HEK293 (cell line): ENCODE measurements around the gene ZNF239.

ENCODE experiments used
- CTCF ChIA-PET: fragments of 350-600 bp; formaldehyde crosslinking; extraction: SDS; loops from one replicate; lab custom pipeline; 2021; ENCODE audit warnings: antibody characterized with exemption; lab: Yijun Ruan, JAX
- POLR2A ChIA-PET: fragments of 300-600 bp; formaldehyde crosslinking; extraction: SDS; loops from one replicate; lab custom pipeline; 2020; ENCODE audit warnings: antibody characterized with exemption, inconsistent platforms; lab: Yijun Ruan, JAX
- H3K27ac ChIP-seq: fragments of 200-500 bp; sonication (Bioruptor generic); 2 replicates; pipeline ENCODE4 v1.5.1; 2014; ENCODE audit warnings: low read depth, low read length, control low read depth, inconsistent platforms; ENCODE audit errors: extremely low read depth
- H3K36me3 ChIP-seq, 2 experiments: fragments of 200-500 bp in 1 of 2; sonication (Bioruptor generic) in 1 of 2; 1 replicate in 1 of 2; 2 replicates in 1 of 2; pipeline ENCODE4 v1.5.1; 2014 to 2017; ENCODE audit warnings: inconsistent platforms in 2 of 2, low read length in 2 of 2; ENCODE audit not compliant: control insufficient read depth in 2 of 2, insufficient read depth in 1 of 2
- H3K4me1 ChIP-seq: fragments of 200-500 bp; sonication (Bioruptor generic); 2 replicates; pipeline ENCODE4 v1.5.1; 2014; ENCODE audit warnings: mild to moderate bottlenecking, low read length, inconsistent platforms; ENCODE audit not compliant: control insufficient read depth, insufficient read depth
- H3K4me3 ChIP-seq: 2 replicates; pipeline ENCODE4 v1.5.1; 2011; ENCODE audit warnings: low read depth, mild to moderate bottlenecking, control low read depth, low read length, moderate library complexity
- H3K9me3 ChIP-seq: fragments of 200-500 bp; sonication (Bioruptor generic); 2 replicates; pipeline ENCODE4 v1.5.1; 2014; ENCODE audit warnings: low read depth, low read length, inconsistent platforms; ENCODE audit not compliant: control insufficient read depth, insufficient read depth
- GLI2 ChIP-seq: fragments of 450-650 bp; formaldehyde crosslinking; IDR thresholded peaks from 2 replicates; pipeline ENCODE4; 2017; ENCODE audit warnings: missing biosample characterization, missing genetic modification characterization, low read depth, borderline replicate concordance
- SCRT2 ChIP-seq: fragments of 450-650 bp; formaldehyde crosslinking; IDR thresholded peaks from 2 replicates; pipeline ENCODE4 v1.5.1; 2016; ENCODE audit warnings: missing biosample characterization, missing genetic modification characterization
- ZFHX2 ChIP-seq: fragments of 450-650 bp; formaldehyde crosslinking; conservative IDR thresholded peaks from 2 replicates; pipeline ENCODE4 v1.5.1; 2016; ENCODE audit warnings: missing biosample characterization, missing genetic modification characterization
- ZFP37 ChIP-seq: fragments of 450-650 bp; formaldehyde crosslinking; IDR thresholded peaks from 2 replicates; pipeline ENCODE4 v1.5.1; 2016; ENCODE audit warnings: missing biosample characterization, missing genetic modification characterization
- ZFP69B ChIP-seq: fragments of 450-650 bp; formaldehyde crosslinking; IDR thresholded peaks from 2 replicates; pipeline ENCODE4 v1.5.1; 2016; ENCODE audit warnings: missing biosample characterization, missing genetic modification characterization
- ZNF133 ChIP-seq: fragments of 450-650 bp; formaldehyde crosslinking; IDR thresholded peaks from 2 replicates; pipeline ENCODE4 v1.5.1; 2016; ENCODE audit warnings: missing biosample characterization, missing genetic modification characterization
- ZNF157 ChIP-seq: fragments of 450-650 bp; formaldehyde crosslinking; IDR thresholded peaks from 2 replicates; pipeline ENCODE4 v1.5.1; 2016; ENCODE audit warnings: missing biosample characterization, missing genetic modification characterization
- ZNF2 ChIP-seq: fragments of 450-650 bp; formaldehyde crosslinking; IDR thresholded peaks from 2 replicates; pipeline ENCODE4 v1.5.1; 2016; ENCODE audit warnings: missing biosample characterization, missing genetic modification characterization
- ZNF302 ChIP-seq: fragments of 450-650 bp; formaldehyde crosslinking; IDR thresholded peaks from 2 replicates; pipeline ENCODE4 v1.5.1; 2016; ENCODE audit warnings: missing biosample characterization, missing genetic modification characterization, low read depth
- ZNF366 ChIP-seq: fragments of 450-650 bp; formaldehyde crosslinking; conservative IDR thresholded peaks from 2 replicates; pipeline ENCODE4 v1.5.1; 2016; ENCODE audit warnings: missing biosample characterization, missing genetic modification characterization
- ZNF501 ChIP-seq: fragments of 450-650 bp; formaldehyde crosslinking; IDR thresholded peaks from 2 replicates; pipeline ENCODE4 v1.5.1; 2016; ENCODE audit warnings: missing biosample characterization, missing genetic modification characterization
- ZNF571 ChIP-seq: fragments of 450-650 bp; formaldehyde crosslinking; IDR thresholded peaks from 2 replicates; pipeline ENCODE4 v1.5.0; 2017; ENCODE audit warnings: missing biosample characterization, missing genetic modification characterization
- ZNF600 ChIP-seq: fragments of 450-650 bp; formaldehyde crosslinking; IDR thresholded peaks from 2 replicates; pipeline ENCODE4 v1.5.1; 2016; ENCODE audit warnings: missing biosample characterization, missing genetic modification characterization
- ZNF701 ChIP-seq: fragments of 450-650 bp; formaldehyde crosslinking; IDR thresholded peaks from 2 replicates; pipeline ENCODE4 v1.5.1; 2016; ENCODE audit warnings: missing biosample characterization, missing genetic modification characterization
- ZNF768 ChIP-seq: fragments of 450-650 bp; formaldehyde crosslinking; IDR thresholded peaks from 2 replicates; pipeline ENCODE4 v1.5.1; 2018; ENCODE audit warnings: missing biosample characterization, mild to moderate bottlenecking, missing genetic modification characterization
- TF ChIP-seq, protein P1 (sequence below): fragments of 450-650 bp; formaldehyde crosslinking; IDR thresholded peaks from 2 replicates; pipeline ENCODE4 v1.5.1; 2017; ENCODE audit warnings: missing biosample characterization, mild to moderate bottlenecking, missing genetic modification characterization, moderate library complexity
- TF ChIP-seq, protein P2 (sequence below): fragments of 450-650 bp; formaldehyde crosslinking; IDR thresholded peaks from 2 replicates; pipeline ENCODE4 v1.5.1; 2016; ENCODE audit warnings: missing biosample characterization, missing genetic modification characterization
- TF ChIP-seq, protein P3 (sequence below): fragments of 450-650 bp; formaldehyde crosslinking; IDR thresholded peaks from 2 replicates; pipeline ENCODE4 v1.5.1; 2016; ENCODE audit warnings: missing biosample characterization, missing genetic modification characterization
- TF ChIP-seq, protein P4 (sequence below): IDR thresholded peaks from 2 replicates; pipeline ENCODE4 v1.6.1; 2011; ENCODE audit warnings: mild to moderate bottlenecking, low read depth, low read length, borderline replicate concordance
- TF ChIP-seq, protein P5 (sequence below): fragments of 450-650 bp; formaldehyde crosslinking; IDR thresholded peaks from 2 replicates; pipeline ENCODE4 v1.5.1; 2016; ENCODE audit warnings: missing biosample characterization, missing genetic modification characterization

The ZNF239 gene

DNA sequence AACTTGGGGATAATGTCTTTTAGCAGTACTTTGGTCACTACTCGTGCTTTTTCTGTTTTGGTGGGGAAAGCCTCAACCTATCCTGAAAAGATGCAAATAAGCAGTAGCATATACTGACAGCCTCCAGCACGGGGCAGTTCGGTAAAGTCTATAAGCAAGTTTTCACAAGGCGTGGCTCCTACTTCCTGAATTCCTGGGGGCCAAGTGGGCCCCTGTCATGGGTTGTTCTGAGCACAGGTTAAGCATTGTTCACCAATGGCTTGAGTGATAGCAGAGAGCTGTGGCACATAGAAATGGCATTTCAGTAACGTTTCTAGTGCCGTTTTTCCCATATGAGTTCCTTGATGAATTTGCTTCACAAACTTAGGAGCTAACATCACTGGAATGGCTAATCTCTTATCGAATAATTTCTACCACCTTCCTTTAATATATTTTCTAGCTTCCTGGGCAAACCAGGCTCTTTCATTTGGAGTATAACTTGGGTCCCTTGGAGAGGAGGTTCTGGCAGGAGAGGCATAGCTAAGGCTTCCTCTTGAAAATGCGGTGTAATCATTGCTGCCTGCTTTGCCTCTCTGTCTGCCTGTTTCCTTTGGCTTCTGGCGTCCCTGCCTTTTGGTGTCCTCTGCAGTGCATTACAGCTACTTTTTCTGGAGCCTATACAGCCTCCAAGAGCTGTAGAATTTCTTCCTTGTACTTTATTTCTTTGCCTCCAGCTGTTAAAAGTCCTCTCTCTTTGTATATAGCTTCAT is 11.7 kb upstream of the ZNF239 start:
- POLR2A ChIA-PET, result no interaction called here
- H3K4me1 ChIP-seq, result no peaks in the 10 kb centered on the region
- CTCF ChIA-PET, result interaction anchor here (0.7 kb wide), 1 partner anchor 403 kb away, joined by 3 read pairs; no protein-coding TSS in a partner anchor
- H3K4me3 ChIP-seq, result no peak overlapping the region
- H3K9me3 ChIP-seq, result no peaks in the 10 kb centered on the region
- no peaks in the 10 kb centered on the region for H3K36me3 ChIP-seq
- TF ChIP-seq ZNF302 (no peak), ZNF157 (no peak), ZNF701 (no peak), ZNF600 (tag by site-specific recombination) (no peak), ZNF768 (no peak), ZNF501 (tag by site-specific recombination) (no peak), ZNF133 (no peak), ZNF571 (tag by site-specific recombination) (no peak), ZFP69B (tag by site-specific recombination) (no peak), ZNF366 (tag by site-specific recombination) (no peak), ZFHX2 (no peak), ZNF2 (tag by site-specific recombination) (no peak), ZFP37 (no peak), GLI2 (tag by site-specific recombination) (no peak), SCRT2 (no peak)
- TF ChIP-seq, protein P1, sequence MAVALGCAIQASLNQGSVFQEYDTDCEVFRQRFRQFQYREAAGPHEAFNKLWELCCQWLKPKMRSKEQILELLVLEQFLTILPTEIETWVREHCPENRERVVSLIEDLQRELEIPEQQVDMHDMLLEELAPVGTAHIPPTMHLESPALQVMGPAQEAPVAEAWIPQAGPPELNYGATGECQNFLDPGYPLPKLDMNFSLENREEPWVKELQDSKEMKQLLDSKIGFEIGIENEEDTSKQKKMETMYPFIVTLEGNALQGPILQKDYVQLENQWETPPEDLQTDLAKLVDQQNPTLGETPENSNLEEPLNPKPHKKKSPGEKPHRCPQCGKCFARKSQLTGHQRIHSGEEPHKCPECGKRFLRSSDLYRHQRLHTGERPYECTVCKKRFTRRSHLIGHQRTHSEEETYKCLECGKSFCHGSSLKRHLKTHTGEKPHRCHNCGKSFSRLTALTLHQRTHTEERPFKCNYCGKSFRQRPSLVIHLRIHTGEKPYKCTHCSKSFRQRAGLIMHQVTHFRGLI, result no peak
- TF ChIP-seq, protein P2, sequence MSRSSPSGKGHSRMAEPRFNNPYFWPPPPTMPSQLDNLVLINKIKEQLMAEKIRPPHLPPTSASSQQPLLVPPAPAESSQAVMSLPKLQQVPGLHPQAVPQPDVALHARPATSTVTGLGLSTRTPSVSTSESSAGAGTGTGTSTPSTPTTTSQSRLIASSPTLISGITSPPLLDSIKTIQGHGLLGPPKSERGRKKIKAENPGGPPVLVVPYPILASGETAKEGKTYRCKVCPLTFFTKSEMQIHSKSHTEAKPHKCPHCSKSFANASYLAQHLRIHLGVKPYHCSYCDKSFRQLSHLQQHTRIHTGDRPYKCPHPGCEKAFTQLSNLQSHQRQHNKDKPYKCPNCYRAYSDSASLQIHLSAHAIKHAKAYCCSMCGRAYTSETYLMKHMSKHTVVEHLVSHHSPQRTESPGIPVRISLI (tag by site-specific recombination), result no peak
- TF ChIP-seq, protein P3, sequence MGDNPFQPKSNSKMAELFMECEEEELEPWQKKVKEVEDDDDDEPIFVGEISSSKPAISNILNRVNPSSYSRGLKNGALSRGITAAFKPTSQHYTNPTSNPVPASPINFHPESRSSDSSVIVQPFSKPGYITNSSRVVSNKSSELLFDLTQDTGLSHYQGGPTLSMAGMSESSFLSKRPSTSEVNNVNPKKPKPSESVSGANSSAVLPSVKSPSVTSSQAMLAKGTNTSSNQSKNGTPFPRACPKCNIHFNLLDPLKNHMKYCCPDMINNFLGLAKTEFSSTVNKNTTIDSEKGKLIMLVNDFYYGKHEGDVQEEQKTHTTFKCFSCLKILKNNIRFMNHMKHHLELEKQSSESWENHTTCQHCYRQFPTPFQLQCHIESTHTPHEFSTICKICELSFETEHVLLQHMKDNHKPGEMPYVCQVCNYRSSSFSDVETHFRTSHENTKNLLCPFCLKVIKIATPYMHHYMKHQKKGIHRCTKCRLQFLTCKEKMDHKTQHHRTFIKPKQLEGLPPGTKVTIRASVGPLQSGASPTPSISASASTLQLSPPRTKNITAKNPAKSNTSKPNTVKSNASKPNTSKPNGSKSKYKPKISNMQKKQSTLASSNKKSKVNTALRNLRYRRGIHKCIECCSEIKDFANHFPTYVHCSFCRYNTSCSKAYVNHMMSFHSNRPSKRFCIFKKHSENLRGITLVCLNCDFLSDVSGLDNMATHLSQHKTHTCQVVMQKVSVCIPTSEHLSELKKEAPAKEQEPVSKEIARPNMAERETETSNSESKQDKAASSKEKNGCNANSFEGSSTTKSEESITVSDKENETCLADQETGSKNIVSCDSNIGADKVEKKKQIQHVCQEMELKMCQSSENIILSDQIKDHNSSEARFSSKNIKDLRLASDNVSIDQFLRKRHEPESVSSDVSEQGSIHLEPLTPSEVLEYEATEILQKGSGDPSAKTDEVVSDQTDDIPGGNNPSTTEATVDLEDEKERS (tag by site-specific recombination), result no peak
- TF ChIP-seq, protein P4, sequence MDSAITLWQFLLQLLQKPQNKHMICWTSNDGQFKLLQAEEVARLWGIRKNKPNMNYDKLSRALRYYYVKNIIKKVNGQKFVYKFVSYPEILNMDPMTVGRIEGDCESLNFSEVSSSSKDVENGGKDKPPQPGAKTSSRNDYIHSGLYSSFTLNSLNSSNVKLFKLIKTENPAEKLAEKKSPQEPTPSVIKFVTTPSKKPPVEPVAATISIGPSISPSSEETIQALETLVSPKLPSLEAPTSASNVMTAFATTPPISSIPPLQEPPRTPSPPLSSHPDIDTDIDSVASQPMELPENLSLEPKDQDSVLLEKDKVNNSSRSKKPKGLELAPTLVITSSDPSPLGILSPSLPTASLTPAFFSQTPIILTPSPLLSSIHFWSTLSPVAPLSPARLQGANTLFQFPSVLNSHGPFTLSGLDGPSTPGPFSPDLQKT, result no peak
- TF ChIP-seq, protein P5, sequence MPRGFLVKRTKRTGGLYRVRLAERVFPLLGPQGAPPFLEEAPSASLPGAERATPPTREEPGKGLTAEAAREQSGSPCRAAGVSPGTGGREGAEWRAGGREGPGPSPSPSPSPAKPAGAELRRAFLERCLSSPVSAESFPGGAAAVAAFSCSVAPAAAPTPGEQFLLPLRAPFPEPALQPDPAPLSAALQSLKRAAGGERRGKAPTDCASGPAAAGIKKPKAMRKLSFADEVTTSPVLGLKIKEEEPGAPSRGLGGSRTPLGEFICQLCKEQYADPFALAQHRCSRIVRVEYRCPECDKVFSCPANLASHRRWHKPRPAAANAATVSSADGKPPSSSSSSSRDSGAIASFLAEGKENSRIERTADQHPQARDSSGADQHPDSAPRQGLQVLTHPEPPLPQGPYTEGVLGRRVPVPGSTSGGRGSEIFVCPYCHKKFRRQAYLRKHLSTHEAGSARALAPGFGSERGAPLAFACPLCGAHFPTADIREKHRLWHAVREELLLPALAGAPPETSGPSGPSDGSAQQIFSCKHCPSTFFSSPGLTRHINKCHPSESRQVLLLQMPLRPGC (tag by site-specific recombination), result no peak
- no peak overlapping the region for H3K27ac ChIP-seq
